ENCODE results near the gene PRKAR2B.

Gene PRKAR2B

DNA sequence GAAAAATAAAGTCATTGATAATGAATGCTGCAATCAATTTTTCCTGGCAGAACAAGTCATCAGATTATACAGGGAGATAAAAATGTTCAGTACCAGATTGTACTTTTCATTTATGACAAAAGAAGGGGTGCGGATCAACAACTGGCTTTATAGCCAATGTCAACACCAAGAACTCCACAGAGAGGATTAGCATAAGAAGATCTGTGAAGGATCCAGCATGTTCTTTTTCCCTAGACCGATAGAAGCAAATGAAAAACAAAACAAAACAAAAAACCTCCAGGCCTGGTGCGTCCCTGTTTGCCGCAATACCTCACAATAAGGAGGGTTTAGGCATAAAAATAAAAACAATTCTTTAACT lies 34.7 kb upstream of the PRKAR2B start:
- ChIA-PET CTCF (no interaction called here), POLR2A (no interaction called here)
- DNase-seq (ENCODE audit: extremely low spot score): no peak
- no peak for TF ChIP-seq CTBP1 (IDR thresholded peaks at IDR 0.05; ENCODE audit: borderline replicate concordance)
- no peak for TF ChIP-seq BHLHE40 (IDR thresholded peaks at IDR 0.05; ENCODE audit: borderline replicate concordance)
- TF ChIP-seq TARDBP (IDR thresholded peaks at IDR 0.05): no peak
- no peak for TF ChIP-seq FOXM1 (IDR thresholded peaks at IDR 0.05; ENCODE audit: borderline replicate concordance)
- no peak for TF ChIP-seq LEF1 (IDR thresholded peaks at IDR 0.05; ENCODE audit: borderline replicate concordance)
- TF ChIP-seq ZNF384 (IDR thresholded peaks at IDR 0.05): no peak

- ChIA-PET CTCF (no interaction called here), POLR2A (no interaction called here)
- no peak for TF ChIP-seq PKNOX1 (IDR thresholded peaks at IDR 0.05)
- no peak for TF ChIP-seq FOXA1 (IDR thresholded peaks at IDR 0.05)
- TF ChIP-seq SP1 (IDR thresholded peaks at IDR 0.05): no peak
- no peak for TF ChIP-seq CTBP1 (IDR thresholded peaks at IDR 0.05; ENCODE audit: borderline replicate concordance)
- TF ChIP-seq ARNT (IDR thresholded peaks at IDR 0.05): no peak
- TF ChIP-seq NFRKB (IDR thresholded peaks at IDR 0.05): no peak
- no peak for TF ChIP-seq HDGF (IDR thresholded peaks at IDR 0.05; ENCODE audit: borderline replicate concordance)
- TF ChIP-seq BHLHE40 (IDR thresholded peaks at IDR 0.05; ENCODE audit: borderline replicate concordance): no peak
- no peak for TF ChIP-seq LEF1 (IDR thresholded peaks at IDR 0.05; ENCODE audit: borderline replicate concordance)
- no peak for TF ChIP-seq L3MBTL2 (conservative IDR thresholded peaks at IDR 0.05)
- TF ChIP-seq TARDBP (IDR thresholded peaks at IDR 0.05): no peak
- no peak for TF ChIP-seq FOXK2 (IDR thresholded peaks at IDR 0.05)
- DNase-seq (ENCODE audit: extremely low spot score): no peak
Observed at GRCh38 chr7:107012691-107013090, 31.8 kb upstream of the PRKAR2B start.

- TF ChIP-seq ELF4 (IDR thresholded peaks at IDR 0.05) (no peak), SUZ12 (IDR thresholded peaks at IDR 0.05) (no peak)
- no peak for DNase-seq (ENCODE audit: extremely low spot score)
- POLR2A ChIA-PET: no interaction called here
- CTCF ChIA-PET: no interaction called here
Observed at GRCh38 chr7:107014387-107015023, 30.0 kb upstream of the PRKAR2B start.

DNA sequence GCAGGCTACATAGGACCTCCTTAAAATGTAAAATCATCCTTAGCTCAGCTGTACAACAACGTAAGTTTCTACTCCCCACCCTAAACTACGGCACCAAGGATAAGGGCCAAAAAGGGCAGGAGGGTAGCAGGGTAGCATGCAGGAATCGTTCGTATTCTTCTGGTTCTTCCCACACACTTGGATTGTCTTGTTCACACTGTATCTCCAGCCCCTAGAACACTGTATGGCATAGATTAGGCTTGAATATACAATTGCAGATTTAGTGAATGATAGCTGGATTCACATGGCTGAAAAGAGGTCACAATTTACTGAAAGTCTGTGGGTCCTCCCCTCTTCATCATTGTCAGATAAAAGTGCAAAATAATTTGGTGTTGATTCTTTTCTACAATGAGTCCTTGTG lies 28.2 kb upstream of the PRKAR2B start:
- ChIA-PET POLR2A (no interaction called here), CTCF (no interaction called here)
- TF ChIP-seq CTBP1 (IDR thresholded peaks at IDR 0.05; ENCODE audit: borderline replicate concordance) (no peak), LEF1 (IDR thresholded peaks at IDR 0.05; ENCODE audit: borderline replicate concordance) (no peak), NFRKB (IDR thresholded peaks at IDR 0.05) (no peak), FOXA1 (IDR thresholded peaks at IDR 0.05) (no peak), BHLHE40 (IDR thresholded peaks at IDR 0.05; ENCODE audit: borderline replicate concordance) (no peak), HDGF (IDR thresholded peaks at IDR 0.05; ENCODE audit: borderline replicate concordance) (no peak), TARDBP (IDR thresholded peaks at IDR 0.05) (no peak), SP1 (IDR thresholded peaks at IDR 0.05) (no peak), FOXM1 (IDR thresholded peaks at IDR 0.05; ENCODE audit: borderline replicate concordance) (no peak), ARNT (IDR thresholded peaks at IDR 0.05) (no peak), L3MBTL2 (conservative IDR thresholded peaks at IDR 0.05) (no peak), FOXK2 (IDR thresholded peaks at IDR 0.05) (no peak), PKNOX1 (IDR thresholded peaks at IDR 0.05) (no peak), SUZ12 (IDR thresholded peaks at IDR 0.05) (no peak), ELF4 (IDR thresholded peaks at IDR 0.05) (no peak), ZNF384 (IDR thresholded peaks at IDR 0.05) (no peak)
- DNase-seq (ENCODE audit: extremely low spot score): no peak

GRCh38 chr7:107017965-107018719 lies 26.4 kb upstream of the PRKAR2B start:
- CTCF ChIA-PET: no interaction called here
- no peak for TF ChIP-seq CTBP1 (IDR thresholded peaks at IDR 0.05; ENCODE audit: borderline replicate concordance)
- TF ChIP-seq TARDBP (IDR thresholded peaks at IDR 0.05): no peak
- no peak for TF ChIP-seq ZNF384 (IDR thresholded peaks at IDR 0.05)
- no peak for TF ChIP-seq HDGF (IDR thresholded peaks at IDR 0.05; ENCODE audit: borderline replicate concordance)
- no peak for TF ChIP-seq PKNOX1 (IDR thresholded peaks at IDR 0.05)
- no peak for TF ChIP-seq ARNT (IDR thresholded peaks at IDR 0.05)
- no peak for TF ChIP-seq L3MBTL2 (conservative IDR thresholded peaks at IDR 0.05)
- TF ChIP-seq ELF4 (IDR thresholded peaks at IDR 0.05): no peak
- TF ChIP-seq NFRKB (IDR thresholded peaks at IDR 0.05): no peak
- TF ChIP-seq FOXA1 (IDR thresholded peaks at IDR 0.05): no peak
- TF ChIP-seq SUZ12 (IDR thresholded peaks at IDR 0.05): no peak
- TF ChIP-seq BHLHE40 (IDR thresholded peaks at IDR 0.05; ENCODE audit: borderline replicate concordance): no peak
- TF ChIP-seq SP1 (IDR thresholded peaks at IDR 0.05): no peak
- no peak for DNase-seq (ENCODE audit: extremely low spot score)
- POLR2A ChIA-PET: interaction anchor here (0.6 kb wide), 1 partner anchor 83 kb away, joined by 3 read pairs; no protein-coding TSS in a partner anchor

- CTCF ChIA-PET: interaction anchor here (0.8 kb wide), 1 partner anchor 9 kb away, joined by 3 read pairs; no protein-coding TSS in a partner anchor
- no peak for DNase-seq (ENCODE audit: extremely low spot score)
- POLR2A ChIA-PET: interaction anchor here (0.5 kb wide), 1 partner anchor 148 kb away, joined by 3 read pairs; no protein-coding TSS in a partner anchor
- TF ChIP-seq TARDBP (IDR thresholded peaks at IDR 0.05) (no peak), FOXM1 (IDR thresholded peaks at IDR 0.05; ENCODE audit: borderline replicate concordance) (no peak), SUZ12 (IDR thresholded peaks at IDR 0.05) (no peak), LEF1 (IDR thresholded peaks at IDR 0.05; ENCODE audit: borderline replicate concordance) (no peak)
Observed at GRCh38 chr7:107020400-107020799, 24.1 kb upstream of the PRKAR2B start.

All from HEK293T (cell line).